ENCODE data around the gene CORO2B. TPM values are rescaled to one million over a fixed set of nuclear protein-coding genes. Genes with fewer than 3 reads are reported as not detected.

The CORO2B gene
- total RNA-seq, 1 experiment from 2014 or later = 3.8 TPM

- POLR2A ChIA-PET (ENCODE audit: low non-redundant PET) = no interaction called here
- H3K4me1 ChIP-seq (ENCODE audit: insufficient read depth, low read length, poor library complexity, severe bottlenecking) = peaks cover 12% of the 10 kb centered on the region
- BruUV-seq (replicated peaks) = no TSS peak
- H3K27me3 ChIP-seq (replicated peaks; ENCODE audit: insufficient read depth, low read depth, low read length, poor library complexity) = no peaks in the 10 kb centered on the region
- H3K4me3 ChIP-seq (ENCODE audit: low read depth, low read length, poor library complexity, severe bottlenecking) = no peak overlapping the region
- no peak for TF ChIP-seq EZH2 (IDR thresholded peaks at IDR 0.05; ENCODE audit: borderline replicate concordance, low read depth, low read length, poor library complexity, severe bottlenecking)
- TF ChIP-seq CTCF (conservative IDR thresholded peaks at IDR 0.05; ENCODE audit: low read depth, low read length) = no peak
- no peak for DNase-seq (ENCODE audit: low spot score)
- CTCF ChIA-PET = no interaction called here
- no peak overlapping the region for H3K27ac ChIP-seq (ENCODE audit: low read depth, low read length, poor library complexity, severe bottlenecking)
- H3K36me3 ChIP-seq (ENCODE audit: insufficient read depth, low read length, poor library complexity, severe bottlenecking) = no peaks in the 10 kb centered on the region
- intact Hi-C loops (cut with micrococcal nuclease; ENCODE audit: unreplicated experiment) = no loop called here
- H3K9me3 ChIP-seq (ENCODE audit: low read depth, low read length, poor library complexity, severe bottlenecking) = no peaks in the 10 kb centered on the region
Measured at GRCh38 chr15:68627995-68628394, 49.2 kb downstream of the CORO2B start.

- TF ChIP-seq CTCF (conservative IDR thresholded peaks at IDR 0.05; ENCODE audit: low read depth, low read length) (no peak), EZH2 (IDR thresholded peaks at IDR 0.05; ENCODE audit: borderline replicate concordance, low read depth, low read length, poor library complexity, severe bottlenecking) (no peak)
- intact Hi-C loops (cut with micrococcal nuclease; ENCODE audit: unreplicated experiment) = no loop called here
- H3K27me3 ChIP-seq (replicated peaks; ENCODE audit: insufficient read depth, low read depth, low read length, poor library complexity) = no peaks in the 10 kb centered on the region
- no peak overlapping the region for H3K4me3 ChIP-seq (ENCODE audit: low read depth, low read length, poor library complexity, severe bottlenecking)
- DNase-seq (ENCODE audit: low spot score) = no peak
- H3K27ac ChIP-seq (ENCODE audit: low read depth, low read length, poor library complexity, severe bottlenecking) = no peak overlapping the region
- H3K36me3 ChIP-seq (ENCODE audit: insufficient read depth, low read length, poor library complexity, severe bottlenecking) = no peaks in the 10 kb centered on the region
- no TSS peak for BruUV-seq (replicated peaks)
- CTCF ChIA-PET = no interaction called here
- peaks cover 12% of the 10 kb centered on the region for H3K4me1 ChIP-seq (ENCODE audit: insufficient read depth, low read length, poor library complexity, severe bottlenecking)
- H3K9me3 ChIP-seq (ENCODE audit: low read depth, low read length, poor library complexity, severe bottlenecking) = no peaks in the 10 kb centered on the region
- POLR2A ChIA-PET (ENCODE audit: low non-redundant PET) = no interaction called here
Measured at GRCh38 chr15:68629519-68630210, 50.9 kb downstream of the CORO2B start.

GRCh38 chr15:68630211-68630555, 51.4 kb downstream of the CORO2B start:
- BruUV-seq (replicated peaks) = no TSS peak
- Histone ChIP-seq H3K36me3 (ENCODE audit: insufficient read depth, low read length, poor library complexity, severe bottlenecking) (no peaks in the 10 kb centered on the region), H3K27ac (ENCODE audit: low read depth, low read length, poor library complexity, severe bottlenecking) (no peak overlapping the region), H3K27me3 (replicated peaks; ENCODE audit: insufficient read depth, low read depth, low read length, poor library complexity) (no peaks in the 10 kb centered on the region), H3K9me3 (ENCODE audit: low read depth, low read length, poor library complexity, severe bottlenecking) (no peaks in the 10 kb centered on the region), H3K4me3 (ENCODE audit: low read depth, low read length, poor library complexity, severe bottlenecking) (no peak overlapping the region), H3K4me1 (ENCODE audit: insufficient read depth, low read length, poor library complexity, severe bottlenecking) (peaks cover 12% of the 10 kb centered on the region)
- TF ChIP-seq CTCF (conservative IDR thresholded peaks at IDR 0.05; ENCODE audit: low read depth, low read length) = no peak
- no peak for TF ChIP-seq EZH2 (IDR thresholded peaks at IDR 0.05; ENCODE audit: borderline replicate concordance, low read depth, low read length, poor library complexity, severe bottlenecking)
- no peak for DNase-seq (ENCODE audit: low spot score)
- POLR2A ChIA-PET (ENCODE audit: low non-redundant PET) = no interaction called here
- intact Hi-C loops (cut with micrococcal nuclease; ENCODE audit: unreplicated experiment) = no loop called here
- CTCF ChIA-PET = no interaction called here

Measured in A673 (cell line).